NCI-H1436 (cell line): ENCODE data around the gene PLD1.

Experiments
- DNase-seq: peaks from one replicate; lab custom pipeline; 2025; lab: John Stamatoyannopoulos, UW

Gene PLD1

DNA sequence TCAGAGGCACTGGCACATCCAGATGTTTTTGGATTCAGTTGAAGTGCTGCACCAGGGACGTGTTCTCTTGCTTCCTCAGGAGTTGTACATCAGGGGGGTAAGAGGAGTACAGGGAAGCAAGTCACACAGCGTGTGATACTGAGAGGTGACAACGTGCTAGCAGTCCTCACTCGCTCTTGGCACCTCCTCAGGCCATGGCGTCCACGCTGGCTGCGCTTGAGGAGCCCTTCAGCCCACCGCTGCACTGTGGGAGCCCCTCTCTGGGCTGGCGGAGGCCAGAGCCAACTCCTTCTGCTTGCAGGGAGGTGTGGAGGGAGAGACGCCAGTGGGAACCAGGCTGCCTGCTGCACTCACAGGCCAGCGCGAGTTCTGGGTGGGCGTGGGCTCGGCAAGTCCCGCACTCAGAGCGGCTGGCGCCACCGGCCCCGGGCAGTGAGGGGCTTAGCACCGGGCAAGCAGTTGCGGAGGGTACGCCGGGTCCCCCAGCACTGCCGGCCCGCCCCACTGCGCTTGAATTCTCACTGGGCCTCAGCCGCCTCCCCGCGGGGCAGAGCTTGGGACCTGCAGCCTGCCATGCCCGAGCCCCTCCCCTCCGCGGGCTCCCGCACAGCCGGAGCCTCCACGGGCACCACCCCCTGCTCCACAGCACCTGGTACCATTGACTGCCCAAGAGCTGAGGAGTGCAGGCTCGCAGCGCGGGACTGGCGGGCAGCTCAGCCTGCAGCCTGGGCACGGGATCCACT is 64.5 kb downstream of the PLD1 start:
- DNase-seq, result no peak

- DNase-seq, result no peak
These were observed 66.0 kb downstream of the PLD1 start for GRCh38 chr3:171744158-171744741.

- DNase-seq, result no peak
These were observed 66.7 kb downstream of the PLD1 start for GRCh38 chr3:171743327-171744157.

GRCh38 chr3:171741377-171741776 is 68.9 kb downstream of the PLD1 start:
- peak; percentile 52 for DNase-seq

GRCh38 chr3:171736556-171736955 is 73.7 kb downstream of the PLD1 start:
- no peak for DNase-seq

GRCh38 chr3:171733561-171733960 is 76.7 kb downstream of the PLD1 start:
- no peak for DNase-seq

DNA sequence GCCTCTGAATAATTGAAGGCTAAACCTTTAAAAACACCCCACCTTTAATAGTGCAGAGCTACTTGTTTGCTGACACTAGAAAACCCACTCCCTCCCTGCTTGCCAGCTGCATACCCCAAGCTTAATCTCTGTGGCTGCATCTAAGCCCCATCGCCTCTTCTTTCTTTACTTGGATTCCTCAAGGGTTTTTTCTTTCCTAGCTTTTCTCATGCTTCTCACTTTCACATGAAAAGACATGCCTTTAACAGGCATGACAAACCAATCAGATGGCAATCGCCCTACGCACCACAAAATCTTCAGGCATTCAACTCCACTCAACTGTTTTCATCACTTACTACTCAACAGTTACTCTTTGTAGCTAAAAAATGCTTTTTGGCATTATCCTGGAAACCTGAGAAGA is 77.5 kb downstream of the PLD1 start:
- DNase-seq, result no peak

DNA sequence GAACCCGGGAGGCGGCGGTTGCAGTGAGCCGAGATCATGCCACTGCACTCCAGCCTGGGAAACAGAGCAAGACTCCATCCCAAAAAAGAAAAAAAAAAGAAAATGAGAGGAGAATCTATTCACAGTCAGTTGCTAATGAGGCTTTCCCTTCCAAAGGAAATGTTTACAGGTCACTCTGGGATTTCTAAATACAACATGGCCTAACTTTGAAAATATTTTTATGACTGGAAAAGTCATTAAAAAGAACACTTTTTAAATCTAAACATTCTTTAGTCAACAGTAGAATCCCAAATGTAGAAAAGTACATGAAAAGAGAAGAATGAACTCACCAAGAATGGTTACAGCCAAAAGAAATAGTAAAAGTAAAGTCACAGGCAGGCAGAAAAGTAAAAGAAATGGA is 78.6 kb downstream of the PLD1 start:
- no peak for DNase-seq

GRCh38 chr3:171729452-171730334 is 80.6 kb downstream of the PLD1 start:
- no peak for DNase-seq

DNA sequence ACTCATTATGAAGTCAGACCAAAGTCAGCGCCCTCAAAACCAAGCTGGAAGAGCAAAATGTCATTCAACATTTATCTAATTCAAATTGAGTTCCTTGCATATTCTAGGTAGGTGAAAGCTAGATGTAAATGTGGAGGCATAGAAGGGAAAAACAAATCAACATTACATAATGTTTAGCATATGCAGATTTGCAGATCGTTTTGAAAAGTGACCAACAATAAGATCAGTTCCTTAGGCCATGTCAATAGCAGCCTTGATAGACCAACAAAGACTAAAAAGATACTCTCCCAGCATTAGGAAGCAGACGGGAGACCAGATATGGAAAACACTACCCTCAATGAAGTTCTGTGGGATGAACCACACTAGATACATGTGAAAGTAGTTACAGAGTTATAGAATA is 83.0 kb downstream of the PLD1 start:
- DNase-seq, result no peak

DNA sequence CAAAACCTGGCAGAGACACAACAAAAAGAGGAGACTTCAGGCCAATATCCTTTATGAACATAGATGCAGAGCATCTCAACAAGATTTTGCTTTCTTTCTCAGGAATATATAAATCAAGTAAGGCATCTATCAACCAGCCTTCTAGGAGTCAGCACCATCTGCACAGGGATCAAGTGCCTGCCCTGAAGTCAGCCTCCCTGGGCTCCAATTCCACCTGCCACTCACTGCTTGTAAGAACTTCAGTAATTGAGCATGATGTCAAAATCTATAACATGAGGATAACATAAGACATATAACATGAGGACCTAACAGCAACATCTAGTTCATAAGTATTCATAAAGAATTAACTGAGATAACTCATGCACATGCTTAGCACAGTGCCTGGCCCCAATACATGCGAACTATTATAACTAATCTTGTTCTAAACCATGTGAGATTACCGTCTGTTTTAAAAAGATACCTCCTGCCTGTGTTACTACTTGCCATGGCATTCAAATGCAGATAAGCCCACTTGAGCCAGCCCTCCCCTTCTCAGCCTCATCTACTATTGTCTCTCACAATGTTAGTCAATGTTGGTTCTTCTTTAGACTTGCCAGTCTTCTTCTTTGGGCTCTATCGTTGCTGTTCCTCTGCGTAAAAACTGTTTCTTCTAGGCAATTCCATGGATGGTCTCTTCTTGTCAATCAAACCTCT is 91.6 kb downstream of the PLD1 start:
- no peak for DNase-seq

GRCh38 chr3:171715155-171715554 is 95.1 kb downstream of the PLD1 start:
- no peak for DNase-seq

GRCh38 chr3:171712171-171712938 is 97.9 kb downstream of the PLD1 start:
- no peak for DNase-seq

DNA sequence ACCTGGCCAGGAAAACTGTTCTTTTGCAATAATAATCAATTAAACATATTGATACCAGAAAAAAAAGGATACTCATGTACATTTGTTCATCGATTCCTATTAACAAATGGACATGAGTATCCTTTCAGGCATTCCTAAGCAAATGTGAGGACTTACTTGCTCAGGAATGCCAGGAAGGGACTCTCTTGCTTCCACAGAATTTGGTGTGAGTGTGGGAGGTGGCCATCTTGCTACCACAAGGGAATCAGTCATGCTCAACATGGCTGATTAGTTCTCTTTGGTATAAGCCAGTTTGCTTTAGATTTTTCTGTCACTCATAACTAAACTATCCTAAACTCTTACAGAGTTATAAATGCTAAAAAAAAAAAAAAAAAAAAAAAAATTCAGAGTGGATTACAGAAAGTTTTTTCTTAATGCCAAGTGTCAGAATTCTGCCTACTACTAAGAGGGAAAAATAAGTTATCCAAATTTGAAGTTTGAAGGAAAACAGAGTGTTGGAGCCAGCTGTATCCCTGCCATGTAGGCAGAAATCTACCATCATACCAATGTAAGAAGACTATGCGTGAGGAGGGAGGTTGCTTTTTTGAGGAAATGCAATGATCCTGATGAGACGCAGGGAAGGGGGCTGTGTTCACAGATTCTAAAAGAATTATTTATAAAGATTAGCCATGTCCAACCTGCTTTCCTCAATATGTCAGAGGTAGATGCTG is 98.7 kb downstream of the PLD1 start:
- no peak for DNase-seq

- no peak for DNase-seq
These were observed 99.9 kb downstream of the PLD1 start for GRCh38 chr3:171710359-171710758.

DNA sequence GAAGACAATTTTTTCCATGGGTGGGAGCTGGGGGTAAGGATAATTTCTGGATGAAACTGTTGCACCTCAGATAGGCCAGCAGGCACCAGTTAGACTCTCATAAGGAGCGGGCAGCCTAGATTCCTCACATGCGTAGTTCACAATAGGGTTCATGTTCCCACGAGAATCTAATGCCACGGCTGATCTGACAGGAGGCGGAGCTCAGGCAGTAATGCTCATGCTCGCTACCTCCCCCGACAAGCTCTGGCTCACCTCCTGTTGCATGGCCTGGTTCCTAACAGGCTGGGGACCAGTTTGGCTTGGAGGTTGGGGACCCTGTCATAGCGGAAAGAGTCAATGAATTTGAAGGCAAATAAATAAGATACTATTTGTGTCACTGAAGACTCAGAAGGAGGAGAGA is 105.5 kb downstream of the PLD1 start:
- DNase-seq, result no peak

- DNase-seq, result peak; percentile 24
These were observed 106.3 kb downstream of the PLD1 start for GRCh38 chr3:171704002-171704401.

DNA sequence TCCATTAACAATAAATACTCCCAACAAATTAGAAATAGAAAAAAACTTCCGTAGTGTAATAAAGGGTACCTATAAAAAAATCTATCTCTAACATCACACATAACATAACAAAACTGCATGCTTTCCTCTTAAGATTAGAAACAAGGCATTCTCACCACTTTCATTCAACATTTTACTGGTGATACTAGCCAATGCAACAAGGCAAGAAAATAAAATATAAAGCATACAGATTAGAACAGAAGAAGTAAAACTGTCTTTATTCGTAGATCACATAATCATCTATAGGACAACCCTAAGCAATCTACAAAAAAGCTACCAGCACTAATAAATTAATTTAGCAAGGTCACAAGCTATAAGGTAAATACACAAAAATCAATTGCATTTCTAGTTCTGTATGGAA is 107.1 kb downstream of the PLD1 start:
- DNase-seq, result no peak

- no peak for DNase-seq
These were observed 109.6 kb downstream of the PLD1 start for GRCh38 chr3:171700653-171701052.

DNA sequence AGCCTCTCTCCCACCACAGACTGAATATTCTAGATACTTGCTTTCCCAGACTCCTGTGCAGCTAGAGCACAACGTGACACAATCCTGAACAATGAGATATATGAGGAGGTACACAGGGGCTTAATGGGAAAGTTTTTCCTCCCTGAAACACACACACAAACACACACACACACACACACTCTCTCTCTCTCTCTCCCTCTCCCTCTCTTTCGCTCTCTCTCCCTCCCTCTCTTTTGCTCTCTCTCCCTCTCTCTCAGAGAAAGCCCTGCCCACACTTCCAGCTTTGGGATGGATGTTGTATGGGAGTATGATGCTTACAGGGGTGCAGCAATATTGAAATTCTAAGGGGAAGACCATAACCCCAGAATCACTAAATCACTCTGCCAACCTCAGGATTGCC is 110.1 kb downstream of the PLD1 start:
- no peak for DNase-seq
